Activated naive CD8-positive, alpha-beta T cell treated with anti-CD3 and anti-CD28 coated beads, Interleukin-2, amount 10 ng/mL, durations not matched to agents 7 days and 5 days (primary cell): ENCODE measurements around the gene MED22. TPM values are rescaled to one million over a fixed set of nuclear protein-coding genes. Genes with fewer than 3 reads are reported as not detected.

ENCODE experiments used
- ATAC-seq: fragments of 150-1000 bp; cut with Tn5 transposase; one replicate; pipeline ENCODE4 v1.10.0; 2021; ENCODE audit warnings: low read depth, moderate library complexity
- POLR2A ChIA-PET: fragments of 350-600 bp; sonication (Branson Sonifier 250); formaldehyde crosslinking; loops from one replicate; lab custom pipeline; 2021; ENCODE audit warnings: antibody characterized with exemption; lab: Charles Lee
- DNase-seq: peaks from one replicate; pipeline ENCODE4 v3.0.0; 2021
- H3K27ac Mint-ChIP-seq: one replicate; pipeline ENCODE4 v1.8.0; 2022; ENCODE audit warnings: mild to moderate bottlenecking, mixed read lengths
- H3K27me3 Mint-ChIP-seq: one replicate; pipeline ENCODE4 v1.8.0; 2022; ENCODE audit warnings: mild to moderate bottlenecking, moderate library complexity, mixed read lengths
- H3K36me3 Mint-ChIP-seq: one replicate; pipeline ENCODE4 v1.8.0; 2021; ENCODE audit warnings: mild to moderate bottlenecking, mixed read lengths
- H3K4me1 Mint-ChIP-seq: one replicate; pipeline ENCODE4 v1.8.0; 2021; ENCODE audit warnings: mixed read lengths
- H3K4me3 Mint-ChIP-seq: one replicate; pipeline ENCODE4 v1.8.0; 2022; ENCODE audit warnings: mild to moderate bottlenecking, moderate library complexity, mixed read lengths
- H3K9me3 Mint-ChIP-seq: one replicate; pipeline ENCODE4 v1.8.0; 2021; ENCODE audit warnings: mixed read lengths
- total RNA-seq, 2 experiments: library from RNA; stranded (reverse); gene quantifications; one replicate each; pipeline ENCODE4 v1.2.3, GENCODE V29; 2021

The MED22 gene
- total RNA-seq, 2 experiments from 2014 or later, result 27.8 to 35.5 TPM

DNA sequence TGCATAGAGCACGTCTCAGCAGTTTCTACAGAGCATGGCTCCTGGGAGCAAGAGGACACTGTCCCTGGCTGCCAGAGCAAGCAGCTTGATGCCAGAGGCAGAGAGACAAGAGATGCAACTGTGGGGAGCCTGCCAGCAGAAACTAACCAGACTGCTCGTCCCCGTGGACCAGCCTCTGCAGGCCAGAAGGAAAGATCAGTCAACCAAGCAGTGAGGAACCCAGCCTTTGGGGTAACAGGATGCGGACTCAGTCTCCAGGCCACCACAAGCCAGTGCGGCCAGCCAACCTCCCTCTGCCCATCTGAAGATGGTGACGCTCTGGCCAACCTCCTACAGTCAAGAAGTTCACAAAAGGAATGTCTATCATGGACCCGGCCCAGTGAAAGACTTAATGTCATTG is 24.2 kb upstream of the MED22 start:
- peaks cover 57% of the 10 kb centered on the region for H3K4me1 Mint-ChIP-seq
- no peak for DNase-seq
- H3K9me3 Mint-ChIP-seq, result no peaks in the 10 kb centered on the region
- no peaks in the 10 kb centered on the region for H3K27me3 Mint-ChIP-seq
- POLR2A ChIA-PET, result interaction anchor here (0.6 to 7.1 kb wide), 3 partner anchors 15 to 36 kb away, joined by 3 to 162 read pairs (median 147); partner anchors contain the start of genes MED22, RPL7A, SURF1 and SURF2
- H3K4me3 Mint-ChIP-seq, result peak overlapping the region; percentile 82
- H3K36me3 Mint-ChIP-seq, result peaks cover 36% of the 10 kb centered on the region
- H3K27ac Mint-ChIP-seq, result peak overlapping the region; percentile 93
- no peak for ATAC-seq

- Mint-ChIP-seq H3K27ac (peak overlapping the region; percentile 93), H3K9me3 (no peaks in the 10 kb centered on the region), H3K4me3 (peak overlapping the region; percentile 82), H3K4me1 (peaks cover 55% of the 10 kb centered on the region), H3K36me3 (peaks cover 36% of the 10 kb centered on the region), H3K27me3 (no peaks in the 10 kb centered on the region)
- DNase-seq (peak; percentile 70), ATAC-seq (peak; percentile 43)
- POLR2A ChIA-PET, result interaction anchor here (0.6 to 7.1 kb wide), 10 partner anchors 9 to 341 kb away, joined by 3 to 162 read pairs (median 6); partner anchors contain the start of genes CACFD1, GTF3C5, MED22 and REXO4
These were observed 23.4 kb upstream of the MED22 start for GRCh38 chr9:133371261-133371711.

GRCh38 chr9:133370685-133371084 is 22.8 kb upstream of the MED22 start:
- Mint-ChIP-seq H3K4me1 (peaks cover 55% of the 10 kb centered on the region), H3K4me3 (peak overlapping the region; percentile 82)

GRCh38 chr9:133369933-133370332 is 22.0 kb upstream of the MED22 start:
- ATAC-seq (no peak), DNase-seq (no peak)
- POLR2A ChIA-PET, result interaction anchor here (1.4 to 7.1 kb wide), 4 partner anchors 13 to 339 kb away, joined by 4 to 162 read pairs (median 76); partner anchors contain the start of genes GTF3C5, MED22, RPL7A and SURF1

More at GRCh38 chr9:133370685-133371084, 22.8 kb upstream of the MED22 start:
- Mint-ChIP-seq H3K36me3 (peaks cover 42% of the 10 kb centered on the region), H3K9me3 (no peaks in the 10 kb centered on the region), H3K27me3 (no peaks in the 10 kb centered on the region), H3K27ac (peak overlapping the region; percentile 93)
- ATAC-seq (peak; percentile 73), DNase-seq (peak; percentile 56)
- POLR2A ChIA-PET, result interaction anchor here (0.6 to 7.1 kb wide), 10 partner anchors 8 to 340 kb away, joined by 3 to 162 read pairs (median 6); partner anchors contain the start of genes CACFD1, GTF3C5, MED22 and REXO4

DNA sequence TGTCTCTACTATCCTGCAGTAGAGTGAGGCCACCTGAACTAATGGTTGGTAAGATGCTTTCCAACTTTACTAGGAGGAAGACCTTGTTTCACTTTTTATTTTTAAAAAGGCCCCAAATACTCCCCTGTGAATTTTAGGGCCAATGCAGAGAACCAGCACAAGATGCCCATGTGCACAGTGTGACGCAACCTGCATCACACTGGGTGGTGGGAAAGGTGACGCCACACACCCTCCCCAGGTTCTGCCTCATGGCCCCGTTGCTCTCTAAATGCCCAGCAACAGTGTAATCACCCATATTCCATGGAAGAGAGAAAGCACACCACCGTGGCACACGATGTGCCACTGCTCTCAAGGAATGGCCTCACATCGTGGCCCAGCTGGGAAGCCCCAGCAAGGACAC is 21.5 kb upstream of the MED22 start:
- ATAC-seq (no peak), DNase-seq (no peak)
- H3K4me3 Mint-ChIP-seq, result peak overlapping the region; percentile 82
- H3K9me3 Mint-ChIP-seq, result no peaks in the 10 kb centered on the region
- no peaks in the 10 kb centered on the region for H3K27me3 Mint-ChIP-seq
- POLR2A ChIA-PET, result interaction anchor here (6.7 to 7.1 kb wide), 2 partner anchors 13 to 20 kb away, joined by 147 to 162 read pairs; partner anchors contain the start of genes MED22, RPL7A, SURF1 and SURF2
- peak overlapping the region; percentile 93 for H3K27ac Mint-ChIP-seq
- H3K36me3 Mint-ChIP-seq, result peaks cover 39% of the 10 kb centered on the region
- H3K4me1 Mint-ChIP-seq, result peaks cover 57% of the 10 kb centered on the region

More at GRCh38 chr9:133369933-133370332, 22.0 kb upstream of the MED22 start:
- no peaks in the 10 kb centered on the region for H3K27me3 Mint-ChIP-seq
- peak overlapping the region; percentile 82 for H3K4me3 Mint-ChIP-seq
- peak overlapping the region; percentile 93 for H3K27ac Mint-ChIP-seq
- H3K4me1 Mint-ChIP-seq, result peaks cover 59% of the 10 kb centered on the region
- peaks cover 40% of the 10 kb centered on the region for H3K36me3 Mint-ChIP-seq
- no peaks in the 10 kb centered on the region for H3K9me3 Mint-ChIP-seq

- H3K4me3 Mint-ChIP-seq, result peak overlapping the region; percentile 57
- no peaks in the 10 kb centered on the region for H3K9me3 Mint-ChIP-seq
- ATAC-seq (no peak), DNase-seq (no peak)
- POLR2A ChIA-PET, result no interaction called here
- peaks cover 52% of the 10 kb centered on the region for H3K4me1 Mint-ChIP-seq
- H3K27me3 Mint-ChIP-seq, result no peaks in the 10 kb centered on the region
- peaks cover 43% of the 10 kb centered on the region for H3K36me3 Mint-ChIP-seq
- peak overlapping the region; percentile 93 for H3K27ac Mint-ChIP-seq
These were observed 20.4 kb upstream of the MED22 start for GRCh38 chr9:133368249-133368881.

DNA sequence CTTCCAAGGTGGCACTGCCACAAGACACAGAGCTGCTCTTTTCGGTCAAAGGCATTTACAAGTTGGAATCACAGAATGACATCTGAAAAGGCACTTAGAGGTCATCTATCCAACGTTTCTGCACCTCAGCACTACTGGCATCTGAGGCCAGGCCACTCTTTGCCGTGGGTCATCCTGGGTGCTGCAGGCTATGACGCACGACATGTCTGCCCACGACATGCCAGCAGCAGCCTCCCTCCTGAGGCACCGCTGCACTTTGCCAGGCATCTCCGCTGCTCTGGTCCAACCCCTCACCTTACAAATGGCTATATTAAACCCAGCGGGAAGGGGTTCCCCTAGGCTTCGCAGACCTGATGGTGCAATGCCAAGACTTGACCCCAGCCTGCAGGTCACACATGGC is 19.8 kb upstream of the MED22 start:
- H3K4me3 Mint-ChIP-seq, result no peak overlapping the region
- peak overlapping the region; percentile 93 for H3K27ac Mint-ChIP-seq
- H3K9me3 Mint-ChIP-seq, result no peaks in the 10 kb centered on the region
- H3K36me3 Mint-ChIP-seq, result peaks cover 43% of the 10 kb centered on the region
- H3K4me1 Mint-ChIP-seq, result peaks cover 47% of the 10 kb centered on the region
- ATAC-seq (no peak), DNase-seq (no peak)
- POLR2A ChIA-PET, result interaction anchor here (2.0 kb wide), 1 partner anchor 12 kb away, joined by 6 read pairs; the partner anchor contains the start of genes SURF1 and SURF2
- no peaks in the 10 kb centered on the region for H3K27me3 Mint-ChIP-seq

GRCh38 chr9:133367221-133367620 is 19.3 kb upstream of the MED22 start:
- Mint-ChIP-seq H3K9me3 (no peaks in the 10 kb centered on the region), H3K36me3 (peaks cover 39% of the 10 kb centered on the region), H3K27ac (peak overlapping the region; percentile 53), H3K4me3 (no peak overlapping the region), H3K27me3 (no peaks in the 10 kb centered on the region), H3K4me1 (peaks cover 42% of the 10 kb centered on the region)
- ATAC-seq, result no peak
- no peak for DNase-seq
- POLR2A ChIA-PET, result interaction anchor here (1.0 to 2.0 kb wide), 2 partner anchors 11 to 111 kb away, joined by 3 to 6 read pairs; partner anchors contain the start of genes SLC2A6, SURF1 and SURF2

DNA sequence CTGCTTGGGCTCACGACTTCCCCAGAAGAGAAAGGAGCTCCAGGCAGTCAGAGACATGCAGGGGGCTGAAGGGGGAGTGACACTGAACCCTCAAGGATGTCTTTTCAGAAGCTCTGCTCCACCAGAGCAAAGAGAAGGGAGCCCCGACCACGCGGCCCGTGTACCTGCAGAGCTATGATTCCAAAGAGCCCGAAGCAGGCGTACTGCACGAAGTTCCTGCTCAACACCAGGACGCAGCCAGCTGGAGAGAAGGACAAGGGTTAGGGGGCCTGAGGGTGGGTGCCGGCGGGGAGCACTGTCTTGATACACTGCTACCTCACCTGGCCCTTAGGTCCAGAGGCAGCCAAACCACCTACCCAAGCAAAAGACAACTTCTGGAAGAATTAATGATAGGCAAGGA is 18.5 kb upstream of the MED22 start:
- Mint-ChIP-seq H3K27ac (no peak overlapping the region), H3K9me3 (no peaks in the 10 kb centered on the region), H3K4me1 (peaks cover 42% of the 10 kb centered on the region), H3K27me3 (no peaks in the 10 kb centered on the region), H3K36me3 (peaks cover 38% of the 10 kb centered on the region), H3K4me3 (no peak overlapping the region)
- POLR2A ChIA-PET, result interaction anchor here (1.0 to 2.0 kb wide), 2 partner anchors 10 to 112 kb away, joined by 3 to 6 read pairs; partner anchors contain the start of genes SLC2A6, SURF1 and SURF2
- DNase-seq (no peak), ATAC-seq (no peak)

GRCh38 chr9:133362359-133363044 is 14.6 kb upstream of the MED22 start:
- no peak for ATAC-seq
- POLR2A ChIA-PET, result interaction anchor here (0.6 to 1.5 kb wide), 3 partner anchors 9 to 14 kb away, joined by 4 to 11 read pairs (median 6); partner anchors contain the start of genes MED22 and RPL7A
- Mint-ChIP-seq H3K4me1 (peaks cover 28% of the 10 kb centered on the region), H3K4me3 (no peak overlapping the region), H3K27me3 (no peaks in the 10 kb centered on the region), H3K27ac (no peak overlapping the region), H3K36me3 (peaks cover 24% of the 10 kb centered on the region), H3K9me3 (no peaks in the 10 kb centered on the region)
- DNase-seq, result no peak

GRCh38 chr9:133361507-133362092 is 13.7 kb upstream of the MED22 start:
- peaks cover 31% of the 10 kb centered on the region for H3K4me1 Mint-ChIP-seq
- no peak overlapping the region for H3K4me3 Mint-ChIP-seq
- ATAC-seq (no peak), DNase-seq (no peak)
- no peak overlapping the region for H3K27ac Mint-ChIP-seq
- H3K27me3 Mint-ChIP-seq, result no peaks in the 10 kb centered on the region
- H3K9me3 Mint-ChIP-seq, result no peaks in the 10 kb centered on the region
- H3K36me3 Mint-ChIP-seq, result peaks cover 24% of the 10 kb centered on the region
- POLR2A ChIA-PET, result interaction anchor here (1.4 kb wide), 1 partner anchor 13 kb away, joined by 6 read pairs; the partner anchor contains the start of genes MED22 and RPL7A
